HG03460 (cell line): Measurements from ENCODE around the gene LYPD1.

Source experiments
- ATAC-seq: cut with Tn5 transposase; IDR thresholded peaks from one replicate; pipeline ENCODE4 v1.9.1; 2021; ENCODE audit not compliant: unreplicated experiment

Gene LYPD1

GRCh38 chr2:132668987-132669907 is 758 bp downstream of the LYPD1 start:
- ATAC-seq, result no peak

DNA sequence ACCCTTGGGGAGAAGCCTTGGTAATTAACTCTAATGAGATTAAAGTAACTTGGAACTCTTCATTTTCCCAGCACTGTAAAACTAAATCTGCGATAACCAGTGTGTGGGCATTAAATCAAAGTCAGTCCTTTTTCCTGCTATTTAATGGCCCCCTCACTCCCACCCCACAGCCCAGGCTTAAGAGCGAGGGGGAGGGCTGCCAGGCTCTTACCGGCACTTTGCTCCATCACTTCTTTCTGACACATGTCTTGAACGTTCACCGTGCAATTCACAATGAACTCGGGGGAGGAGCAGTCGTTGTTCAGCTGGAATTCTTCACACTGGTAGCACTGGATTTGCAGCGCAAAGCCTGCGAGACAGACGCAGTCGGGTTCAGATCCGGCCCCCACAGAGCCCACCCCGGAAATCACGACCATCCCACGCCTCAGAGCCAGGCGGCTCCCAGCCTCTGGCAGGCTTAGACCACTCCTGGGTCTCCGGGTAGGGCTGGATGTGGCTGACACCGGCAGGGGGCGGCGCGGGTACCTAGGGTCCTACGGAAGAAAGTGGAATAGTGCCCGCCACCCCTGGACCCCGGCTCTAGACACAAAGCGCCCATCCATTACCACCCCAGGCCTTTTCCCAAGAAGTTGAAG is 1.7 kb downstream of the LYPD1 start:
- ATAC-seq, result no peak

DNA sequence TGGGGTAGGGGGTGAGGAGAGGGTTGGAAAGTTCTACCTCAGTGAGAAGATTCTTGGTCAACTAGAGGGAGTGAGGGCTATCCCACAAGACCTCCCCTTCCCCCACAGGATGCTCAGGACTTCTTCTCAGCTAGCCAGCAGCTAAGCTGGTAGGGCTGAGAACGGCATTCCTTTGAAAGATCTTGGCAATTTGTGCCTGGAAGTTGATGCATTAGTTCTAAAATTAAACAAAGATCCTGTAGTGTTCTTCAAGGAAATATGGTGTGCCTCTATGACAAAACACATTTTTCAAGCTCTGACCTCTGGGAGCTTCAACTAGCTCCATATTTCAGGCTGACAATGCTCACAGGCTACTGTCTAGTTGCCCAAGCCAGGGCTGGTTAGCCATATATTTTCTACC is 2.3 kb downstream of the LYPD1 start:
- ATAC-seq, result no peak

DNA sequence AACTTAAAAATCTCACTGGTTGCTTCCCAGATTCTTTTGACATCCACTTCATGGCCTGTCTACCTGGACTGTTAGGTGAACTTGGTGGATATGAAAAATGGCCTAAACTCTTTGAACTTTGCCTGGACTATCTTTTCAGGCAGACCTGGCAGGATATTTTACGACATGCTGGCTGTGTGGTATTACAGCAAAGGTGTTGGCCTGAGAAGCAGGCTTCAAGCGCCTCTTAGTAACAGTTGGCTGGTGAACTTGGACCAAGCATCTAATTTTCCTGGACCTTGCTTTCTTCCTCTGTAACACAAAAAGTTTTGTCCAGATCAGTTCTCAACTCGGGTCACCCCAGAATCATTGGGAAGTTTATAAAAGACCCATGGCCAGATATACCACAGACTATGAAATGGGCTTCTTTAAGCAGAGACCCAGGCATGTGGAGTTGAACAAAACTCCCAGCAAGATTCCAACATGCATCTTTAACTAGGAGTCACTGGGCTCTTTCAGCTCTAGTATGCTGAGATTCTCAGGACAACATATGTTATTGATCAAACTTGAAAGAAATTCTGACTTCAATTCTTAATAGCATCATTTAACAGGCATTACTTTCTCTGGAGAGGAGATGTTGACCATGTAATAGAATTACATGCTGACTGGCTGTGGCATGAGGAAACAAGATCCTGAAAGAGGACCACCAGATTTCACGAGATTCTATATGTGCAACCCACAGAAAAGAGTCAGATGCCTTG is 4.4 kb downstream of the LYPD1 start:
- no peak for ATAC-seq

DNA sequence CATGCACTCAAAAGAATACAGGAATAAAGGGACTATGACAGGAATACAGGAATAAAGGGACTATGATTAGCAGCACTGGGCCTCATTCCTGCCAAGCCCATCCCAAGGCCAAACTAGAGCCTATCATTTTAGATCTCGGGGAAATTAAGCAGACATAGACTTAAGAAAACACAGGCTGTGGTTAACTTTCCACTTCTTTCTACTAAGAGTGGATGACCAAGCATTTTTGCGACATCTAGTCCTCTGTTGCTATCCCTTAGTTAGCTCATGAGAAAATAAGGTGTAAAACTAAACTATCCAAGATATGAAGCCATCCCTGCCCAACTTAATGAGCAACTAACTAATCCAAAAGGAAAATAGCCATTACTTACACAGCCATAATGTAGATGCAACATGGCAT is 5.9 kb downstream of the LYPD1 start:
- ATAC-seq, result no peak

GRCh38 chr2:132662732-132663131 is 7.3 kb downstream of the LYPD1 start:
- no peak for ATAC-seq

- ATAC-seq, result no peak
Observed at GRCh38 chr2:132659331-132659730, 10.7 kb downstream of the LYPD1 start.

GRCh38 chr2:132656266-132656975 is 13.6 kb downstream of the LYPD1 start:
- ATAC-seq, result no peak

DNA sequence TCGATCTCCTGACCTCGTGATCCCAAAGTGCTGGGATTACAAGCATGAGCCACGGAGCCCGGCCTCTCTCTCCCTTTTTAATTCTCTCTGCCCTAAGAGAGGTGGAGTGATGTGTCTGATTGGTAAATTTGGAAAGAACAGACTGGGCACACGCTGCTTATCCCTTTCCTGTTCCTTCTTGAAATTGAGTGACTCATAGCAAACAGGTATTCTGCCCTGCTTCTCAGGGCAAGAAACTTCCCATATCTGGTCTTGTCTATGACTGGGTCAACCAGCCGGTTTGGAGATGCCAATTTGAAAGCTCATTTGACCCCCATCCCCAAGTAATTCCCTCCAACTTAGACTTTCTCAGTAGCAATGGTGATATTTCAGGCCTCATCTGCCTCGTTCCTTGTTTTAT is 15.0 kb downstream of the LYPD1 start:
- ATAC-seq, result no peak

DNA sequence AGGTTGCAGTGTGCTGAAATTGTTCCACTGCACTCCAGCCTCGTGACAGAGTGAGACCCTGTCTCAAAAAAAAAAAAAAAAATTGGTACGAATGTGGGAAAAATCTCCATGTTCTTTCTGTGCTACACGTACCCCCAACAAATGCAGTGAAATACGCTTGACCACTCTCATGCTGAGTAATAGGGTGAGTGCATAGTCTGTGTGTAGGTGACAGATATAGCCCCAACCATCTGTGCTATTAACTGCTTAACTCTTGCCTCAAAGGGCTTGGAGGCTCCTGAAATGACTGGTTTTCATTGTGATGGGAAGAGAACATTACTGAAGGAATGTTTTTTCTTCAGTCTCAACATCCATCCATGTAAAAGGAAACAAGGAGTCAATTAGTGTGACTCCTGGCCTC is 15.7 kb downstream of the LYPD1 start:
- ATAC-seq, result no peak

GRCh38 chr2:132652474-132652873 is 17.5 kb downstream of the LYPD1 start:
- ATAC-seq, result no peak

DNA sequence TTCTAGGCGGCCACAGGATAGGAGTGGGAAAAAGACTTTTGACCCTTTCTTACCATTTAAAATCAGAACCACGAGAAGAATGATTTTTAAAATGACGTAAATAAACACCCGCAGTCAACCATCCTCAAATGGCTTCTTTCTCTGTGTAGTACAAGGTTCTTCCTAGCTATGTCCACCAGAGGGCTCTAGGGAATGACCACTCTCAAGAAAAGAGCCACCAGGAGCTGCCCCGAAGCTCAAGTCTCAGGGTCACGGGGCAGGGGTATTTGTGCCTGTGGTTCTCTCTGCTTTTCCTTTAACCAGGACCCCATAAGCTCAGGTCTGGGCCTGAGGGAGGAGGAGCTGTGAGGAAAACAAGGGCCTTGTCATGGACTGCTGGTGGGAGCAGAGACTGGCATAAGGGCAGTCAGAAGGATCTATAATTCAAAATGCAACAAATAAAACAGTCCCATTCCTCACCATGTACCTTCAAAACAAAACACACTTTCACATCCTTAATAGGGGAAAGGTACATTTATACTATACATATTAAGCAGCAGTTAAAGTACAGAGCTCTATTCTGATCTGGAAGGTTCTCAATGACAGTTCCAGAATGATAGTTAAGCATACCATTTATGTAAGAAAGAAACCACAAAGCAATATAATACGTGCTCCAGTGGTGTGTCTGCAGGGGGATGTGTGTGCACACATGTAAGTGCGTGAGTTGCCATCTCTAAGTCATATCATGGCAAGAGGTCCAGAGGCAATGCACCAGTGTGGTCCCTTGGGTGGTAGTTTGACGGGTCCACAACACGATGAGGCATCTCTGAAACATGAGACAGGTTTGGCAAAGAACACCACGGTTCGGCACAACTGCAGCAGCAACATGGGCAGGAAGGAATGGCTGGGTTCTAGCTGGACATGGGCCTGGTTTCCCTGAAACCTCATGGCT is 18.6 kb downstream of the LYPD1 start:
- ATAC-seq, result no peak

DNA sequence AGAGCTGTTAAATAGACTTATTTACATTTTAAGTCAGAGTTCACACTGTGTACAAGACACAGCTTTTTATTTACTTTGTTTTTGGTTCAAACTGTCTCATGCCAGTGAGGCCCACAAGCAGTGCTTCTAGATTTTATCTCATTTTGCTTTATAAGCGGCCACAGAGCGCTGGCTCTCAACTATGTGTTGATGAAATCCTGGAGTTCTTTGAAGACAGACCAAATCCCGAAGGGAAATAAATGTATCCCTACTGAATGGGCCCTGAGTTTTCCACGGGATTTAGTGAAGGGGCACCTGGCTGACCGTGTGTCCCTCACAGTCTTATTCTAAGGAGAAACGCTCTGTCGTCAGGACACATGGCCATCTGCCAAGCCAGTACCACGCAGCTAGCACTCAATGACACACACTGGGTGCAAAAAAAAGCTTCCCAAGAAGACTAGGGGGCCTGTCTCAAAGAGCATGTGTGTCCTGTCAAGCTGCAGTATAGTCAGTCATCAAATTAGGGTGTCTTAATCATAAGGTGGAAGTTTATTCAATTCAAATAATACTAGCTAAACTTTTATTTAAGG is 23.4 kb downstream of the LYPD1 start:
- ATAC-seq, result no peak

GRCh38 chr2:132645722-132646539 is 24.1 kb downstream of the LYPD1 start:
- ATAC-seq, result no peak

DNA sequence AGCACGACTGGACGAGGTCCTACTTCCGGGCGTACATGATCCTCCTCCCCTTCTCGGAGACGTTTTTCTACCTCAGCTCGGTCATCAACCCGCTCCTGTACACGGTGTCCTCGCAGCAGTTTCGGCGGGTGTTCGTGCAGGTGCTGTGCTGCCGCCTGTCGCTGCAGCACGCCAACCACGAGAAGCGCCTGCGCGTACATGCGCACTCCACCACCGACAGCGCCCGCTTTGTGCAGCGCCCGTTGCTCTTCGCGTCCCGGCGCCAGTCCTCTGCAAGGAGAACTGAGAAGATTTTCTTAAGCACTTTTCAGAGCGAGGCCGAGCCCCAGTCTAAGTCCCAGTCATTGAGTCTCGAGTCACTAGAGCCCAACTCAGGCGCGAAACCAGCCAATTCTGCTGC is 24.8 kb downstream of the LYPD1 start:
- ATAC-seq, result no peak

DNA sequence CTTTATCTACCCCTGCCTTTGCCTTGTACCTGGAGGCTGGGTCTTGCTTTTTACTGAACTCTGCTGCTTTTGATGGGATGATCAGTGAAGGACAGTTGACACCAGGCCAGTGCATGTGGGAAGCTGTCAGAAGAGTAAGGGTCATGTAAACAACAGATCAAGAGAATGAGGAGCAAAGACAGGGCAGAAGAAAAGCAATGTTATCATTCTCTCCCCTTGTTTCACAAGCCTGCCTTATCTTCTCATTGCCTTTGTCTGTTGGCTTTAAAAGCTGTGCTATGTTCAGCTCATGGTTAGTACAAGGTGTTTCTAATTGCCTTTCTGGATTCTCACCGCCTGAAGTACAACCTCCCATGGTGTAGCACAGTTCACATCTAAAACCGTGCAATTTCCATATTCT is 27.6 kb downstream of the LYPD1 start:
- ATAC-seq, result no peak

DNA sequence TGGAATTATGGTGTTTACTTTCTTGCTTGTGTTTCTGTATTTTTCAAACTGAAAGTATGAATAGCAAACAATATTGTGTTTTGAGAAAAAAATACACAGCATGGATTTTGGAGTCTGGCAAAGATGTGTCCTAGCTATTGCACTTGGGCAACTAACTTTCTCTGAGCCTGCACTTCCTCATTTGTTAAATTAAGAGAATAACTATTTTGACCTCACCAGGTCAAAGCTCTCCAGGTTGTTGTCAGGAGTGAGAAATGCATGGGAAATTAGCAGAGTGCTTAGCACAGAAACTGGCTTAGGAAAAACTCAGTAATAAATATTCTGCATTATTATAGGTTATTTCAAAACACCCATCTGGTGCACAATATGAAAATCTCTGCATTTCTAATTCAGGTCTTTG is 28.2 kb downstream of the LYPD1 start:
- ATAC-seq, result no peak

DNA sequence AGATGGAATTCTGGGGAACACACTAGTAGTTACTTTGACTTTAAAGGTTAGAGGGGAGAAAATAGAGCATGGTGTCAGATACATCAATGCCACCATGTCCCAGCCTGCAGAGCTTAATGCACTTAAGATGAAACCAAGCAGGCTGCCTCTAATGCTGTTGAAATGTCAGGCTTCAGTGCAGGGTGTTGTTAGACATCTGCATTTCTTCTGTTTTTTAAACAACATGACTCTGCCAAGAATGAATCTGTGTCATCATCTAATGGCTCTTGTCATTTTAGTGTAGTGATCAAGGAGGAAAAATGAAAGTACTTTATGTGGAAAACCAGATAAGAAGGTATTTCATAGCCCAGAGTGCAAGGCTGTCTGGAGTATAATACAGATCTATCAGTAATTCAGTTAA is 29.9 kb downstream of the LYPD1 start:
- ATAC-seq, result no peak
